Measurements from ENCODE around the gene SLC4A2.

- TF ChIP-seq GATA2 (IDR thresholded peaks at IDR 0.05; ENCODE audit: low read depth, low read length) = no peak
- TF ChIP-seq GATA3 (IDR thresholded peaks at IDR 0.05; ENCODE audit: low read depth, low read length) = no peak
These were observed 22.0 kb downstream of the SLC4A2 start for GRCh38 chr7:151081170-151082101.
